ENCODE results near the gene CACNB2. TPM values are rescaled to one million over a fixed set of nuclear protein-coding genes. Genes with fewer than 3 reads are reported as not detected.

The CACNB2 gene
- total RNA-seq, 4 donors from 2014 or later = 73.5 to 108 (median 87.2) TPM

DNA sequence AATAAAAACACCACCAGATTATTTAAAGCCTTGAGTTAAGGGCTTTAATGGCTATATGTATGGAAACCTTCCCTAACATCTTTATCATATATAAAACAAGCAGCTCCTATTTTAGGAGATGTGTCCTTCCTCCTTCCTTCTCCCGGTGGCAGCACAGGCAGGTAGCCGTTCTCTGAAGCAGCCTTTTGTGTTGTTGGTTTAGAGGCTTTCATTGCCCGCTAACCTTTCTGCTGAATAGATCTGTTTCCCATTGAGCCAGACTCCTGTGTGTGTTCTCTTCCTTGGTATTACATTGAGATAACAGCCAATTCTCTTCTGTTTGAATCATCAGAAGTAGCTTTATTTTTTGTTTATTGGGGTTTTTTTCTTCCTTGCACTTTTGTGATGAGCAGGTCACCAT lies 131.3 kb downstream of the CACNB2 start:
- DNase-seq (ENCODE audit: extremely low spot score) = no peak
- H3K9me3 ChIP-seq = no peaks in the 10 kb centered on the region
- H3K27ac ChIP-seq (replicated peaks in 1 of 4) = no peak overlapping the region
- no peaks in the 10 kb centered on the region for H3K27me3 ChIP-seq
- intact Hi-C loops (cut with DNase I) = no loop called here
- H3K36me3 ChIP-seq = no peaks in the 10 kb centered on the region
- no peak for TF ChIP-seq EP300 (IDR thresholded peaks at IDR 0.05)
- no peak for TF ChIP-seq POLR2AphosphoS5 (IDR thresholded peaks at IDR 0.05)
- TF ChIP-seq, protein P1, sequence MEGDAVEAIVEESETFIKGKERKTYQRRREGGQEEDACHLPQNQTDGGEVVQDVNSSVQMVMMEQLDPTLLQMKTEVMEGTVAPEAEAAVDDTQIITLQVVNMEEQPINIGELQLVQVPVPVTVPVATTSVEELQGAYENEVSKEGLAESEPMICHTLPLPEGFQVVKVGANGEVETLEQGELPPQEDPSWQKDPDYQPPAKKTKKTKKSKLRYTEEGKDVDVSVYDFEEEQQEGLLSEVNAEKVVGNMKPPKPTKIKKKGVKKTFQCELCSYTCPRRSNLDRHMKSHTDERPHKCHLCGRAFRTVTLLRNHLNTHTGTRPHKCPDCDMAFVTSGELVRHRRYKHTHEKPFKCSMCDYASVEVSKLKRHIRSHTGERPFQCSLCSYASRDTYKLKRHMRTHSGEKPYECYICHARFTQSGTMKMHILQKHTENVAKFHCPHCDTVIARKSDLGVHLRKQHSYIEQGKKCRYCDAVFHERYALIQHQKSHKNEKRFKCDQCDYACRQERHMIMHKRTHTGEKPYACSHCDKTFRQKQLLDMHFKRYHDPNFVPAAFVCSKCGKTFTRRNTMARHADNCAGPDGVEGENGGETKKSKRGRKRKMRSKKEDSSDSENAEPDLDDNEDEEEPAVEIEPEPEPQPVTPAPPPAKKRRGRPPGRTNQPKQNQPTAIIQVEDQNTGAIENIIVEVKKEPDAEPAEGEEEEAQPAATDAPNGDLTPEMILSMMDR (IDR thresholded peaks at IDR 0.05) = no peak
- no peak overlapping the region for H3K4me3 ChIP-seq
- WGBS = 74% methylated on average over 3 of the region's 3 CpGs
- H3K4me1 ChIP-seq = peaks cover 0 to 5% (median 2%) of the 10 kb centered on the region in 4 donors

DNA sequence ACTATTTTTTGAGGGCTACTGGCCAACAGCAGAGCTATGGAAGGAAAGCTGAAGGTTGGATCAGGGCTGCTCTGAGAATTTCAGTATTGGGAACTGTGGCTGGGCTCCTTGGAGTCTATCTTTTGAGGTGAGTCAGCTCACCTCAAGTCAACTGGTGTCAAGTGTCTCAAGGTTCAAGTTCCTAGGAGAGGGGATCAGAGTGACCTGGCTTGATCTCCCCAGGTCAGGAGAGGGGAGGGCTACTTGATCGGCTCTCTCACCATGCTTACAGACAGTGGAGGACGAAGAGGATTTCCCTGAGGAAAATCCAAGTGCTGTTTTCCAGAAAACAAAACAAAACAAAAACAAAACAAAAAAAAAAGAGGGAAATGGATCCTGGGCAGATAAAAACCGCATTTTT lies 132.8 kb downstream of the CACNB2 start:
- 83% methylated on average over 3 of the region's 3 CpGs for WGBS
- H3K4me1 ChIP-seq = peaks cover 0 to 5% (median under 1%) of the 10 kb centered on the region in 4 donors
- intact Hi-C loops (cut with DNase I) = no loop called here

DNA sequence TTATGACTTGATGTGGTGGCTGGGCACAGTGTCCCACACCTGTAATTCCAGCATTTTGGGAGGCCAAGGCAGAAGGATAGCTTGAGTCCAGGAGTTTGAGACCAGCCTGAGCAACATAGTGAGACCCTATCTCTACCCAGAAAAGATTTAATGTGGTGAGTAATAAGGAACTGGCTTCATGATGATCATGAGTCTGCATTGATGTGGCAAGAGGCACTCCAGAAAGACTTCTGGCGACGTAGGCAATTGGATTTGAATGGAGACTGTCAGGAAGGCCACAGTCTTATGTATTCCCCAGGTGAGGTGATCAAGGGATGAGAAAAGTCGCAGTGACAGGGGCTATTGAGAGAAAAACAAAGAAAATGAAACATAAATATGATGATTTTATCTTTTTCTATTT lies 138.0 kb downstream of the CACNB2 start:
- Histone ChIP-seq H3K4me1 (peaks cover 0 to 11% (median 8%) of the 10 kb centered on the region in 4 donors), H3K4me3 (no peak overlapping the region), H3K36me3 (no peaks in the 10 kb centered on the region), H3K27ac (replicated peaks in 1 of 4) (no peak overlapping the region), H3K27me3 (no peaks in the 10 kb centered on the region), H3K9me3 (no peaks in the 10 kb centered on the region)
- TF ChIP-seq EP300 (IDR thresholded peaks at IDR 0.05) = no peak
- TF ChIP-seq POLR2A (IDR thresholded peaks at IDR 0.05; ENCODE audit: low read depth) = no peak
- TF ChIP-seq, protein P1 (IDR thresholded peaks at IDR 0.05) = no peak
- TF ChIP-seq POLR2AphosphoS5 (IDR thresholded peaks at IDR 0.05) = no peak
- intact Hi-C loops (cut with DNase I) = no loop called here
- DNase-seq (ENCODE audit: extremely low spot score) = no peak
- WGBS = 85% methylated on average over 3 of the region's 3 CpGs

More for the DNA sequence above, 132.8 kb downstream of the CACNB2 start:
- H3K27ac ChIP-seq (replicated peaks in 1 of 4) = no peak overlapping the region
- no peak overlapping the region for H3K4me3 ChIP-seq
- no peaks in the 10 kb centered on the region for H3K9me3 ChIP-seq
- H3K36me3 ChIP-seq = no peaks in the 10 kb centered on the region
- no peak for DNase-seq (ENCODE audit: extremely low spot score)
- no peak for TF ChIP-seq EP300 (IDR thresholded peaks at IDR 0.05)
- no peak for TF ChIP-seq POLR2AphosphoS5 (IDR thresholded peaks at IDR 0.05)
- no peaks in the 10 kb centered on the region for H3K27me3 ChIP-seq

DNA sequence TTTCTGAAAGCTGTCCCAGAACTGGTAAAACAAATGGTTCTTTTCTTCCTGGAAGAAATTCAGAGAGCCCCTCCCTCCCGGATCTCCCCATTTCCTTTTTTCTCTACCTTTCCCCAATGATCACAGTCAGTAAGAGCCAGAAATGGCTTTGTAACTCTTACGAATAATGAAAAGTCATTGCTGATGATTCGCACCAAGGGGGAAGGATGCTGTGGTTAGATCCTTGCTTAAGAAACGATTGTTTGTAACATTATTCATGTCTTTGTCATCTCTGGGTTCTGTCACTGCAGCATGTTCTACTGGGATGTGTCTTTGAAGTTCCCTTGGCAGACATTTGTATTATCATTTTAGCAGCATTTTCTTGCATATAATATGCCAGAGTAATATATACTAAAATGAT lies 138.9 kb downstream of the CACNB2 start:
- no peak for DNase-seq (ENCODE audit: extremely low spot score)
- no peak overlapping the region for H3K4me3 ChIP-seq
- no peaks in the 10 kb centered on the region for H3K9me3 ChIP-seq
- H3K36me3 ChIP-seq = no peaks in the 10 kb centered on the region
- H3K4me1 ChIP-seq = peaks cover 0 to 11% (median 8%) of the 10 kb centered on the region in 4 donors
- no peak for TF ChIP-seq EP300 (IDR thresholded peaks at IDR 0.05)
- intact Hi-C loops (cut with DNase I) = no loop called here
- peak overlapping the region in 1 of 4 donors; percentile 52 for H3K27ac ChIP-seq (replicated peaks in 1 of 4)
- 29% methylated on average over 4 of the region's 4 CpGs for WGBS
- no peaks in the 10 kb centered on the region for H3K27me3 ChIP-seq

DNA sequence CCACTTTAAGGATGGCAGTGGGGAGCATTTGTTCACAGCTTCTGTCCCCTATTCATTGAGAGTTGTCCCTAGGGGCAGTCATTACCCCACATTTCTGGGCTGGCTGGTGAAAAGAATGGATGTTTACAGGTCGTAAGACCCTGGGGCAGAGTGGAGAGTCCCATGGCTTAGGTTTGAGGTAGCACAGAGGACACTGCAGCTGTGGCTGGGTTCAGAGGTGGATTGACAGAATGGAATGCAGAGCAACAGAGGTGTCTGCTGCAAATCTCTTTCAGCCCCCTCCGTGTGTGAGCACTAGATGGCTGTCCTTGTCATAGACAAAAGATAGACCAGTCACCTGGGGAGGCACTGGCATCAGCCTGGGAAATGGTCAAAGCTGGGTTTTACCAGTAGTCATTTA lies 141.9 kb downstream of the CACNB2 start:
- Histone ChIP-seq H3K36me3 (no peaks in the 10 kb centered on the region), H3K4me3 (no peak overlapping the region), H3K27me3 (no peaks in the 10 kb centered on the region), H3K9me3 (no peaks in the 10 kb centered on the region), H3K27ac (replicated peaks in 1 of 4) (no peak overlapping the region), H3K4me1 (peaks cover 0 to 11% (median 10%) of the 10 kb centered on the region in 4 donors)
- intact Hi-C loops (cut with DNase I) = no loop called here
- 66% methylated on average over 2 of the region's 2 CpGs for WGBS
- no peak for TF ChIP-seq POLR2A (IDR thresholded peaks at IDR 0.05; ENCODE audit: low read depth)
- TF ChIP-seq POLR2AphosphoS5 (IDR thresholded peaks at IDR 0.05) = no peak
- TF ChIP-seq, protein P1 (IDR thresholded peaks at IDR 0.05) = no peak
- TF ChIP-seq EP300 (IDR thresholded peaks at IDR 0.05) = no peak
- no peak for DNase-seq (ENCODE audit: extremely low spot score)

DNA sequence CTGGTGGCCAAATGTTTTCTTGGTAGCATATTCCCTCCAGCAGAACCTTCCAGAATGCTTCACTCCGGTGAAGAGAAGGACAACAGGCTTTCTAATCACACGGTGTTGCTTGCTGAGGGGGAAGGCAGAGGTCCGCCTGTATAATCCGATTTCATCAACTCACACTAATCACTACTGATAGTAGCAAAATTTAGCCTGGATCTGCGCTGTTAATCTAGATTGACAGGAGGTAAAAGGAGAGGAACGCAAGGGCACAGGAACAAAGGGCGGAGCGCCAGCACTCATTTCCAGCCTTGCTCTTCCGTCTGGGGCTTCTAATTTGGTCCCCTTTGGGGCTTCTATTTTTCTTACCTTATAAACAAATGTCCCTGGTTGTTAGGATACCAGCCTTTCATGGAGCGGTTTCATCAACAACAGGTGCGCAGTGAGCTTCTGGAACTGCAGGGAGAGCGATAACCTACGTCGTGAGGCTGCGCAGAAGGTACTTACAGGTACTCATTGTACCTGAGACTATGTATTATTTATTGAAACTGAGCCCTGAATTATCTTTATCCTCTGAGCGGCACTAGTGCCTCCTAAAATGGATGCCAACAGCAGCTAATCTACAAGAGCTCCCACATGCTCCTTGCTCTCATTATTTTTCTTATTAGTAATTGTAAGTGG lies 150.6 kb downstream of the CACNB2 start:
- Histone ChIP-seq H3K9me3 (no peaks in the 10 kb centered on the region), H3K4me3 (no peak overlapping the region)
- intact Hi-C loops (cut with DNase I) = no loop called here

More for the DNA sequence above, 150.6 kb downstream of the CACNB2 start:
- WGBS = 90% methylated on average over 16 of the region's 16 CpGs
- Histone ChIP-seq H3K27me3 (no peaks in the 10 kb centered on the region), H3K4me1 (peaks cover 0 to 57% (median 44%) of the 10 kb centered on the region in 4 donors), H3K36me3 (no peaks in the 10 kb centered on the region), H3K27ac (replicated peaks in 1 of 4) (peak overlapping the region in 2 of 4 donors; percentile 23 to 31)
- TF ChIP-seq POLR2AphosphoS5 (IDR thresholded peaks at IDR 0.05) (no peak), POLR2A (IDR thresholded peaks at IDR 0.05; ENCODE audit: low read depth) (no peak), EP300 (IDR thresholded peaks at IDR 0.05) (no peak)
- TF ChIP-seq, protein P1 (IDR thresholded peaks at IDR 0.05) = no peak
- no peak for DNase-seq (ENCODE audit: extremely low spot score)

Data from esophagus muscularis mucosa (tissue), 4 donors.